Activated gamma-delta T cell (primary cell): ENCODE results near the gene FAM13B.
"Not testable (repeated sequence)": the region's sequence is repeated elsewhere in the genome, so short reads cannot be mapped to it uniquely, and the experiment has no call there.

Experiments used
- DNase-seq: peaks from one replicate; lab custom pipeline; 2025; lab: John Stamatoyannopoulos, UW

FAM13B gene

DNA sequence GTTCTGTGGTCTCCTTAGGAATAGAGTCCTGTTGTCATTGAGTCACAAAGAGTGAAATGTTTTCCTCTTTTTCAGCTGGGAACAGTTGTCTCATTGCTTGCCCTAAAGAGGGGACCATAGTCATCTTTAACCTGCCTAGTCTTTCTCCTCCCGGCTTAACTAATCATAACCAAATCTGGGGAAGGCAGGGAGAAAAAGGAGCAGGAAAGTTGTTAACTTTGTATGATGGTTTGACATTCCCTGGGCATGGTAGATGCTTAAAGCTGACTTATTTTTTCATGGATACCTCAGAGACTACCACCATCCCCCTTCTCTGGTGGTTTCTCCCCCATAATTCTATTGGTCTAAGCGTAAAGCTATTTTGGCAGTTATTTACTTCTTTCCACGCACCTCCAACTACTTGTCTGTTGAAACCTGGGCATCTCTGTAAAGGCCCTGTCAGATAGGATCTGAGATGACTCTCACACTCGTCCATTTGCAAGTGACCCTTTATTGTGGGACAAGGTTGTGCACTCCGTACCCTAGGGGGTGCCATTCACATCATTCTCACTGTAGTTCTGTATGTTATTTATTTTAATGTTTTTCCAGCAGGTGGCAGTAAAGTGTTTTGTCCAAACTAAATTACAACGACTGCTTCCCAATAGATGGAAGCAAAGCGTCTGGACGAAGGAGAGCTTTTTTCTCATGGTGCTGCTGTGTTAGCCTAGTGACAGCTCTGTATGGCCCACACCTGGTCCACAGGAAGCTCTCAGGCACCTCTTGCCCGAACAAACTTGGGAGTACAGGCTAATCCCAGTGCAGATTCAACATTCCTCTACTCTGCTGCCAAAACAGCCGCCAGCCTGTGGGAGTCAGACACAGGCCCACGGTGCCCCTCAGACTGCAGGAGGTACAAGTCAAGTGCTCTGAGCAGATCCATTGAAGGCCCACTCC lies 3.0 kb upstream of the FAM13B start:
- DNase-seq, result no peak

DNA sequence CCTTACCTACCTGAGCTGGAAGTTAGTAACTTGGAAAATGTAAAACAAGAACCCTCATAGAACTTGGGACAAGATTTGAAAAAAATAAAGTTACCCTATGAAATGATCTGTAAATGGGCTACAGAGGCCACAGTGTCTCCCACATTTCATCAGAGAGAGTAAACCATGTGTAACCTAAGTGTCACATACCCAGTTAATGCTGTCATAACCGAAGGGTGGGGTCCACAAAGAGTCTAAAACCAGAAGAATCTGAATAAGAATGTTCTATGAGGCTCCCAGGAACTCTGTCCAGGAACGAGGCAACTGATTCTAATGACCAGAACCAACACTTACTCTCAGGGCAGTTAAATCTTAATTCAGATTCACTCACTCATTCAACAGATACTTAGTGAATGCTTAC lies 1.0 kb upstream of the FAM13B start:
- no peak for DNase-seq

DNA sequence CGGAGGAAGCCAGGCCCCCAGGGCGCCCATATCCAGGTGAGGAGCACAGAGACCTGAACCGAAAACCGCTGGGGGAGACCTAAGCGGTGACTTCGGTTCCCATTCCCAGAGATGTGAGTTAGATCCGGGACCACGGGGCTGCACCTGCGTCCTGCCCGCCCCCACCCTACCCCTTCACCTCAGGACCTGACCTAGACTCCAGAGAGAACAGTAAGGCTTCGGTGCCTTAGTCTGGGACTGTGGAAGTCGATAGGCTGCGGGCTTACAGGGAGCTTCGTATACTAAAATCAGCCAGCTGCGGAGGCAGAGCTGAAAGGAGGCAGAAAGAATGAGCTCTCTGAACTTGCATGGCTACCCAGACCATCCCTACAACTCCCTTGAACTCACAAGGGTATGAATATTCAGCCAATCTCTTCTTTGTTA lies 518 bp upstream of the FAM13B start:
- no peak for DNase-seq

DNA sequence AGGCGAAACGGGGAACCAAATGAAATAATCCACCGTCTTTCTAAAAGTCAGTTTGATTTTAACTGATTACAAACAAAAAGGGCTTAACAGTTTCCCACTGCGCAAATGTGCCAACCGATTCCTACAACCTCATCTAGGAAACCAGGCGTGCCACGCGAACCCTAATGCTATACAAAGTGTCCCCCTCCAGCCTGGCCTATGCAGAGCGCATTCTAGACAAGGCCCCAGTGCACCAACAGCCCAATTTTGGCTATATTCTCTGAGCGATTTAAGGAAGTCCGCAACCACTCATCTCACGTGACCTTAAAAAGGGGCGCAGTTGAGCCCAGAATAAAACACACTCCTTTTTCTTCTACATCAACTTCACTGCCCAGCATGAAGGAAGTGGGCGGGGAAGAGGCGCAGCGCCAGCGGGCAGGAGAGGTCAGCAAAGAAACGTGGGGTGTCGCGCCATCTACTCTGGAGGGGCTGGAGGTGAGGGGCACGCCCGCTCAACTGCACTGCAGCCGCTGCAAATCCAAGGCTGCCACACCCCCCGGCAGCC lies 779 bp downstream of the FAM13B start:
- peak; percentile 50 for DNase-seq

DNA sequence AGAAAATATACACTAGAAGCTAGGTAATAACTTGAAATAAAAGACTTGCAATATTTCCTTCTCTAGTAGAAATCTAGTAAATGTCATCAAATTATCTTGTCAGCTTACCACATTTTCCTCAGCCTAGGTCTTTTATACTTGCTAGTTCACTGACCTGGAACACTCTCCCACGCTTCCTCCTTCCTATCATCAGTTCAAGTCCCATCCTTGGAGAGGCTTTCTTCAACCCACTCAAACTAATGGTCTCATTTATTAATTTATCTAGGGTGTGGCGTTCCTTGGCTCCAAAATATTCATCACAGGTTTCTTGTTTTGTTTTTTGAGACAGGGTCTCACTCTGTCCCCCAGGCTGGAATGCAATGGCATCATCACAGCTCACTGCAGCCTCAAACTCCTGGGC lies 2.9 kb downstream of the FAM13B start:
- DNase-seq, result no peak

DNA sequence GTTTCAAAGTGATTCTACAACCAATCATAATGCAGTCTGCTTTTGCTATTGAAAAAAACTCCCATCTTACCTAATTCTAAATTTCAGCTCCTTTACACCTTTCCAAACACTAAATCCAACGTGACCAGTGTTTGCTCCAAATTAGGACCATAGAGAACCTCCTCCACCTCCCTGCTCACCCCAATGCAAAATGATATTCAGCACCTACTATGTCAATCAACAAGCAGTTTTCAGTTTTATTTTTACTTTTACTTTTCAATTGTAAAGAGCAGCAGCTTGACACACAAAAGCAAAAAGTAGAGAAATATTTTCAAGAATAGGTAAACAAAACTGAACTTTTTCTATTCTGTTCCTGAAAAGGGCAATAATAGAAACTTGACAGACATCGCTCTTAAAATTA lies 3.4 kb downstream of the FAM13B start:
- no peak for DNase-seq

DNA sequence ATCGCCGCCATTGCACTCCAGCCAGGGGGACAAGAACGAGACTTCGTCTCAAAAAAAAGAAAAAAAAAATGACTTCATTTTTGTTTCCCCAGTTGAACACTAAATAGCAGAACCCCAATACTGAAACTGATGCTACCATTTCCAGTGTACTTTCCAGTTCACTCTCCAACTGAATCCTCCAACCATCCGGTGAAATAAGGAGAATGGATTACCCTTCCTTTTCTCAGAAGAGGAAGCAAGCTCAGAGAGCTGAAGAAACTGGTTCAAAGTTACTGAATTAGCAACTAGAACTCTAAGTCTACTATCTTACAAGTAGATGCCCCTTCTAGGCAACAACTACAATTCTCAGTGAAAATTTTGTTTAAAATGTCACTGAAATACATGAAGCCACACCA lies 3.9 kb downstream of the FAM13B start:
- DNase-seq, result no peak

DNA sequence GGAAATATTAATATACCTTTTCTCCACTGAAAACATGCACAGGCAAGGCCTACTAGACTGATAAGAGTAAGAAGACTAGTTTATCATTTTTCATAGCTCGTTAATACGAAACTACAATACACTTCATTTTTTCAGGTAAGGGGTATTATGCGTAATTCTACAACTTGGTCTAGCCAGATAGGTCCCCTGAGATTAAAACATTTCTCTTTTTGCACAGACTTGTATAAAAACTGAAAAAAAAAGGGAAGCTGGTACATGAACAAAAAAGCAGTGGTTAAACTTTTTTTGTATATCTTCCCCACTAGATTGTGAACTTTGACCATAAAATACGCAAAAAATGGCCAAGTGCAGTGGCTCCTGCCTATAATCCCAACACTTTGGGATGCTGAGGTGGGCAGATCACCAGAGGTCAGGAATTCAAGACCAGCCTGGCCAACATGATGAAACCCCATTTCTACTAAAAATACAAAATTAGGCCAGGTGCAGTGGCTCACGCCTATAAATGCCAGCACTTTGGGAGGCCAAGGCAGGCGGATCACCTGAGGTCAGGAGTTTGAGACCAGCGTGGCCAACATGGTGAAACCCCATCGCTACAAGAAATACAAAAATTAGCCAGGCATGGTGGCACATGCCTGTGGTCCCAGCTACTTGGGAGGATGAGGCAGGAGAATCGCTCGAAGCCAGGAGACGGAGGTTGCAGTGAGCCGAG lies 4.5 kb downstream of the FAM13B start:
- not testable (repeated sequence) for DNase-seq

DNA sequence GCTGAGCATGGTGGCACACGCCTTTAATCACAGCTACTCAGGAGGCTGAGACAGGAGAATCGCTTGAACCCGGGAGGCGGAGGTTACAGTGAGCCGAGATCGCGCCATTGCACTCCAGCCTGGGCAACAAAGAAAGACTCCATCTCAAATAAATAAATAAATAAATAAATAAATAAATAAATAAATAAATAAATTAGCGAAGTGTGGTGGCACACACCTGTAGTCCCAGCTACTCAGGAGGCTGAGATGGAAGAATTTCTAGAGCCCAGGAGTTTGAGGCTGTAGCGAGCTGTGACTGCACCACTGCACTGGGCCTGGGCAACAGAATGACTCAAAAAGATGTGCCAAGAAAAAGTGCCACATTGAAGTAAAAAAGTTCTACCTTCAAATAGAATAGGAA lies 6.1 kb downstream of the FAM13B start:
- not testable (repeated sequence) for DNase-seq

DNA sequence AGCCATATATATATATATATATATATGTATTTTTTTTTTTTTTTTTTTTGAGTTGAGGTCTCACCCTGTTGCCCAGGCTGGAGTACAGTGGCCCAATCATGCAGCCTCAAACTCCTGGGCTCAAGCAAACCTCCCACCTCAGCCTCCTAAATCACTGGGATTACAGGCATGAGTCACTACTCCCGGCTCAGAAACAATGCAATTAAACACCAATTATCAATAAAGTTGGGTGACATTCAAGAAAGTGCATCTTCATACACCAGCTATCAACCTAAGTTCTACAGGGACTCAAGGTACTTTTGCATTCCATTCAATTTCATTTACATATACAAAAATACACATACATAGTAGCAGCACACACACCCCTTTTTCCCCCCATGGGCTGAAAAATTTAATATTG lies 7.6 kb downstream of the FAM13B start:
- no peak for DNase-seq

DNA sequence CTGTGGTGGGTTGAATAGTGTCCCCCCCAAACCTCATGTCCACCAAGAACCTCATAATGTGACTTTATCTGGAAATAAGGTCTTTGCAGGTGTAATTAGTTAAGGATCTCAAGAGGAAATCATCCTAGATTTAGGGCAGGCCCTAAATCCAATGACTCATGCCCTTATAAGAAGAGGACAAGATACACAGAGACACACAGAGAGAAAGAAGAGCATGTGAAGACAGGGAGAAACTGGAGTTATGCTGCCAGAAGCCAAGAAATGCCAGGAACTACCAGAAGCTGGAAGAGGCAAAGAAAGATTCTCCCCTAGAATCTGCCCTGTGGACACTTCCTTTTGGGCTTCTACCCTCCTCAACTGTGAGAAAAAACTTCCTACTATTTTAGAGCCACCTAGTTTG lies 8.8 kb downstream of the FAM13B start:
- DNase-seq, result no peak

DNA sequence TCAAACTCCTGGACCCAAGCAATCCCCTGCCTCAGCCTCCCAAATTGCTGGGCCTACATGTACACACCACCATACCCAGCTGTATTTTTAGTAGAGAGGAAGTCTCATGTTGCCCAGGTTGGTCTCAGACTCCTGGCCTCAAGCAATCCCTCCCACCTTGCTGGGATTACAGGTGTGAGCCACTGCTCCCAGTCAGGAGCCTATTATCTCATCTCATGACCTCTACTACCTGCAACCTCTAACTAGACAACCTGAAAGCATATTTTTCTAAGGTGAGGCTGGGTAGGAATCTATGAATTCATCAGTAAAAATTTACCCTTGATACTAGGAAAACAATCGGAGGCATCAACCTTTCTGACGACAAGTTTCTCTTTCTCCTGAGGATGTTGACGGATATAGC lies 10.0 kb downstream of the FAM13B start:
- no peak for DNase-seq

DNA sequence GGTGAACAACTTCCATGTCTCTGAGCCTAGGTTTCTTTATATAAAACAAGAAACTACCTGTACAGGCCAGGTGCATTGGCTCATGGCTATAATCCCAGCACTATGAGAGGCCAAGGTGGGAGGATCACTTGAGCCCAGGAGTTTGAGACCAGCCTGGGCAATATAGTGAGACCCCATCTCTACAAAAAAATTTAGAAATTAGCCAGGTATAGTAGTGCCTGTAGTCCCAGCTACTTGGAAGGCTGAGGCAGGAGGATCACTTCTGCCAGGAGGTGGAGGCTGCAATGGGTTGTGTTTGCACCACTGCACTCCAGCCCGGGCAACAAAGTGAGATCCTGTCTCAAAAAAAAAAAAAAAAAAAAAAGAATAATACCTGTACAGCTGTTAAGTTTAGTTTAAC lies 11.1 kb downstream of the FAM13B start:
- no peak for DNase-seq

DNA sequence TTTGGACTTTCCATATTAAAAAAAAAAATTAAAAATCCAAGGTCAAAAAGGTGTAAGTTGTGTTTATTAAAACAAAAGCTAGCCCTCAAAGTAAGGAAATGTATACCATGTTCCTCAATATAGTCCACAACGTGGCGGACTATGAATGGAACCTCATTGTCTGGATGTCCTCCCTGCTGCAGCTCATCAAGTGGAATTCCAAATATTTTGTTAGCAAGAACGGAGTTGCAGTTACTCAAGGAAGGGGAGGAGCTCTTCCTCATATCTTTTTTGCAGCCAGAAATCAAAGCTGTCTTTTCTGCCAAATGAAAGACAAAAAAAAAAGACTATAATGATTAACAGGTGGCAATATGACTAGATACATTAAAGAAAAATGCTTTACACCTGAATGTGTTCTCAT lies 14.0 kb downstream of the FAM13B start:
- no peak for DNase-seq

DNA sequence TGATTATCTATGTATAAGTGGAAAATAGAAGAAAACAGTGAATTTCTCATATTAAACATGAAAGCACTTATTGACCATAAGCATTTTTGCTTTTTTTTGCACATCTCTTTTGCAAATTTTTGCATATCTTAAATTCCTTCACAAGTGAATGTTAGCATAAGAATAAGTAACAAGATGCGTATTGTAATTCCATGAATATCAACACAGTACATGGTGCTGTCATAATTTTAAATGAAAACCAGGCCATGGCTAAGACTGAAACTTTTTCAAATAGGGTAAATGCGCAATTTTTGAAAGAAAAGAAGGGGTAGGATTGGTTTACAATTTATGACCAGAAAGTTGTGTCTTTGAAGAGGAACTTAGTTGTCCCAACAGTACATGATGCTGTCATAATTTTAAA lies 17.0 kb downstream of the FAM13B start:
- no peak for DNase-seq

DNA sequence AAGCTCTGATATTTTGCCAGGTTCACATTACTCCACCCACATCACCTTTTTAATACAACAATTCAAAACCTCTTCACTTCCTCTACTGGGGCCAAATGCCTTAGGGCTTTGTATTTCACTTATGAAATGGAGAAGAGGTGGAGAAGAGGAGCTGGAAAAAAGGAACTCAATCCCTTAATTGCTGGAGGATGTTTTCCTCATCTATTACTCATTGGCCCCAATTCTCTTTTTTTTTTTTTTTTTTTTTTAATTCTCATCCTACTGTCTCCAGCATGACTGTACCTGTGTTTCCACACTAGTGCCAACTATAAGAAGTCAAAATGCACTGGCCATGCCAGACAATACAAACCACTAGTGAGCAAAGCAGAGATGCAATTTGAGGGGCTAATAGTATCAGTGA lies 20.9 kb downstream of the FAM13B start:
- DNase-seq, result no peak

DNA sequence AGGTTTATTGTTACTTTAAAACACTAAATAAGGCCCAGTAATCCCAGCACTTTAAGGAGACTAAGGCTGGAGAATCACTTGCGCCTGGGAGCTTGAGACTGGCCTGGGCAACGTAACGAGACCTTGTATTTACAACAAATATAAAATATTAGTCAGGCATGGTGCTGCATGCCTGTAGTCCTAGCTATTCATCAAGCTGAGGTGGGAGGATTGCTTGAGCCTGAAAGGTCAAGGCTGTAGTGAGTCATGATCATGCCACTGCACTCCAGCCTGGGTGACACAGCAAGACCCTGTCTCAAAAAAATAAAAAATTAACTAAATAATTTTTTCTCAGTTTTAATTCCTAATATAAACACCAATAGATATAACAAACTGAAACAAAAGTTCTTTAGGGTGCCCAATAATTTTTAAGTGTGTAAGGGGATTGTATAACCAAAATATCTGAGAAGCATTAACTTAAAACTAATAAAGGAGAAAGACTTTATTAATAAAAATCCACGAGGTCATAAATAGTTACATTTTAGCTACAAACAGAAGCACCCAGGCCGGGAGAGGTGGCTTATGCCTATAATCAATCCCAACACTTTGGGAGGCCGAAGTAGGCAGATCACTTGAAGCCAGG lies 32.7 kb downstream of the FAM13B start:
- DNase-seq, result no peak

DNA sequence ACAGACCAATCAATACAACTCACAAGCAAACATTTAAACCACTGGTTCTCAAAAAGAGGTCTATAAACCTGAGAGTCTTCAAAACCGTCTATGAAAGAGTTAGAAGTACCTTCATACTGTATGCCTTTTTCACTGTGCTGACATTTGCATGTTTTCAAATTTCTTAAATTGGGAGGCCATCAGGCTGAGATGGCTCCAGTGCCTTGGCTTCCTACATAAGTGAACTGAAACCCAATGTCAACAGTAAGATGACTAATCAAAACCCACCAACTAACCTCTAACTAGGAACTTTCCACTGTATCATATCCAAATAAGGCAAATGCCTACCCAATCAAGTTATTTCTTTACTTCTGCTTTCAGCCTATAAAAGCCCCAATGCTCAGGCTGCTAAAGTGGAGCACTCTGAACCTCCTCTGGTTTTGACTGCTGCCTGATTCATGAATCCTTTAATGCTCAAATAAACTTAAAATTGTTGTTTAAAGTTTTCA lies 35.1 kb downstream of the FAM13B start:
- DNase-seq, result no peak

DNA sequence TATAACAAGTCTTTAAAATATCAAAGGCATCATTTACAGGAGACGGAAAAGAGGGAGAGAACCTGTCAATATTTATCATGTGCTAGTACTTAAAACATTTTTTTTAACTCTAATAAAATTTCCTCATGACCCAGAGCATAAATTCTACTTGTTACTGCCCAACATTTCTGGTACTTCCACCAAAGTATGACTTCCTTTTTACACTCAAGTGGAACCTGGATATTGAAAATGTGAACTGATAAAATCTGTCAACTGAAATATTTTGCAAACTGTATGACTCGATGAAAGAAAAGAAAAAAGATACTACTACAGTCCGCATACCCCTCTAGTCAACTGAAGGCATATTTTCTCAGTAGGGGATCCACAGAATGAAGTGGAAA lies 37.1 kb downstream of the FAM13B start:
- no peak for DNase-seq

DNA sequence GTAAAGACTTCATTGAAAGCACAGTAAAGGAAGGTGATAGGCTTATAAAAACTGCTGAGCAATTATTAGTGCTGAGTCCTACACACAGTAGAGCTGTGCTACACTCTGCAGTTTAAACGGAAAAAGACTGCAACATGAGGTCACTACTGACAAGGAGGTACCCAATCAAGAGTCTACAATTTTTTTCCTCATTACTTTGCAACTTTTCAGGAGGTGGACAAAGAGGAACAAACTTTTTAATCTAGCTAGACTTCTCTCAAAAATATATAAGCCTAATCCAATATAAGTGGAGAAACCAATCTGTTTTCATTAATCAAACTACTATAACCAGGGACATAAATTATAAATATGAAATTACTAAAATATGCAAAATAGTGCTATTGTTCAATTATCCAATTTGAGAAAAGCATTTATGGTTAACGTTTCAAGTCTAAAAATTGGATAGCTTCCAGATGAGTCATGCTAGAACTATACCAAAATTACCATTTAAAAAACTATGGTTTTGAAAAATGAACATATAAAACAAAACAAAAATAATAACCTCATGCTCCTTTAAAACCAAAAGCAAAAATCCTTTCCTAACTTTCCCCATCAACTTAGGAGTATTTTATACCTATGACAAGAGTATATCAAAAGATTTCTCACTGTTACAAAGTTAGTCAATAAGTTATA lies 37.7 kb downstream of the FAM13B start:
- DNase-seq, result no peak

DNA sequence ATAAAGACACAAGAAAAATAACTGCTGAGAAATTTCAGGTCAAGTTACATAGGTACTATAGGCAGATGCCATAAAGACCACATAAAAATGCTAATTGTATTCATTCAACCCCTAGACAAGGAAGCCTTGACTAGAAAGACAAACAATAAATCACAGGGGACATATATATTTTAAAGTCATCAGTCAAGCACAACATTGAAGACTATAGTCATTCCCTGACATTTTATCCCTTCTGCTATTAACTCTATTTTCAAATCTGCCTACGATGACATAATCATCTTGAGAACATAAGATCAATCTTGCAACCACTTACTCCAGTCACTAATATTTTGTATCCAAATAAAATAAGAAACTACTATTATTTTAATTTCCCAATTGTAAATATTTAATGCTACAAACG lies 38.3 kb downstream of the FAM13B start:
- no peak for DNase-seq

DNA sequence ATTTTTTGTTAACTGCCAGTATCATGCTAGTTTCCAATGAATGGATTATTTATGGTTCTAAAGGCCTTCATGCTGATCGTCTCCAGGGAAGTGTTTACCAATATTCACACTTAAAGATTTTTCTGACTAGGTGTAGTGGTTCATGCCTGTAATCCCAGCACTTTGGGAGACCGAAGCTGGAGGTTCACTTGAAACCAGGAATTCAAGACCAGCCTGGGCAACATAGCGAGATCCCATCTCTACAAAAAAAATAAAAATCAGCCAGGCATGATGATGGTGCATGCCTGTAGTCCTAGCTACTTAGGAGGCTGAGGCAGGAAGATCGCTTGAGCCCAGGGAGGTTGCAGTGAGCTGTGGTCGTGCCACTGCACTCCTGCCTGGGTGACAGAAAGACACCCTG lies 43.5 kb downstream of the FAM13B start:
- no peak for DNase-seq
